ENCODE results near the gene DGCR2.

Gene DGCR2

GRCh38 chr22:19151329-19152191, 29.3 kb upstream of the DGCR2 start:
- H3K27me3 ChIP-seq (ENCODE audit: control insufficient read depth, insufficient read depth, low read length) = peaks cover 23% of the 10 kb centered on the region
- no peak overlapping the region for H3K9ac ChIP-seq (ENCODE audit: low read length)

GRCh38 chr22:19150482-19151328, 28.5 kb upstream of the DGCR2 start:
- H3K9ac ChIP-seq (ENCODE audit: low read length) = no peak overlapping the region
- no peaks in the 10 kb centered on the region for H3K36me3 ChIP-seq (ENCODE audit: control insufficient read depth, insufficient read depth, low read length)
- H3K4me3 ChIP-seq (ENCODE audit: low read length) = no peak overlapping the region
- no peaks in the 10 kb centered on the region for H3K4me1 ChIP-seq (ENCODE audit: control insufficient read depth, insufficient read depth, low read length)
- no peak overlapping the region for H3K27ac ChIP-seq (ENCODE audit: low read depth, low read length)
- peaks cover 23% of the 10 kb centered on the region for H3K27me3 ChIP-seq (ENCODE audit: control insufficient read depth, insufficient read depth, low read length)

More at GRCh38 chr22:19151329-19152191, 29.3 kb upstream of the DGCR2 start:
- Histone ChIP-seq H3K4me1 (ENCODE audit: control insufficient read depth, insufficient read depth, low read length) (no peaks in the 10 kb centered on the region), H3K36me3 (ENCODE audit: control insufficient read depth, insufficient read depth, low read length) (no peaks in the 10 kb centered on the region), H3K4me3 (ENCODE audit: low read length) (no peak overlapping the region), H3K27ac (ENCODE audit: low read depth, low read length) (no peak overlapping the region)

GRCh38 chr22:19149991-19150390, 27.8 kb upstream of the DGCR2 start, which contains the start of gene GSC2:
Gene GSC2 (minus strand): TSS chr22:19150292. CDS start chr22:19150283, 9 bp downstream.
- Histone ChIP-seq H3K4me1 (ENCODE audit: control insufficient read depth, insufficient read depth, low read length) (no peaks in the 10 kb centered on the region), H3K27ac (ENCODE audit: low read depth, low read length) (no peak within 1 kb of the TSS), H3K27me3 (ENCODE audit: control insufficient read depth, insufficient read depth, low read length) (peaks cover 23% of the 10 kb centered on the region), H3K36me3 (ENCODE audit: control insufficient read depth, insufficient read depth, low read length) (no peaks in the 10 kb centered on the region), H3K9ac (ENCODE audit: low read length) (no peak within 1 kb of the TSS), H3K4me3 (ENCODE audit: low read length) (no peak within 1 kb of the TSS)

- H3K36me3 ChIP-seq (ENCODE audit: control insufficient read depth, insufficient read depth, low read length) = no peaks in the 10 kb centered on the region
- H3K27ac ChIP-seq (ENCODE audit: low read depth, low read length) = no peak overlapping the region
- no peak overlapping the region for H3K4me3 ChIP-seq (ENCODE audit: low read length)
- no peak overlapping the region for H3K9ac ChIP-seq (ENCODE audit: low read length)
- H3K27me3 ChIP-seq (ENCODE audit: control insufficient read depth, insufficient read depth, low read length) = peaks cover 23% of the 10 kb centered on the region
- no peaks in the 10 kb centered on the region for H3K4me1 ChIP-seq (ENCODE audit: control insufficient read depth, insufficient read depth, low read length)
Observed at GRCh38 chr22:19149047-19149883, 27.1 kb upstream of the DGCR2 start.

- Histone ChIP-seq H3K9ac (ENCODE audit: low read length) (no peak overlapping the region), H3K4me1 (ENCODE audit: control insufficient read depth, insufficient read depth, low read length) (no peaks in the 10 kb centered on the region), H3K36me3 (ENCODE audit: control insufficient read depth, insufficient read depth, low read length) (no peaks in the 10 kb centered on the region), H3K4me3 (ENCODE audit: low read length) (no peak overlapping the region), H3K27ac (ENCODE audit: low read depth, low read length) (no peak overlapping the region), H3K27me3 (ENCODE audit: control insufficient read depth, insufficient read depth, low read length) (peaks cover 23% of the 10 kb centered on the region)
Observed at GRCh38 chr22:19148417-19149046, 26.3 kb upstream of the DGCR2 start.

GRCh38 chr22:19147195-19147780, 25.1 kb upstream of the DGCR2 start:
- no peaks in the 10 kb centered on the region for H3K4me1 ChIP-seq (ENCODE audit: control insufficient read depth, insufficient read depth, low read length)
- peaks cover 3% of the 10 kb centered on the region for H3K36me3 ChIP-seq (ENCODE audit: control insufficient read depth, insufficient read depth, low read length)
- peaks cover 19% of the 10 kb centered on the region for H3K27me3 ChIP-seq (ENCODE audit: control insufficient read depth, insufficient read depth, low read length)
- H3K4me3 ChIP-seq (ENCODE audit: low read length) = no peak overlapping the region
- H3K27ac ChIP-seq (ENCODE audit: low read depth, low read length) = no peak overlapping the region
- H3K9ac ChIP-seq (ENCODE audit: low read length) = no peak overlapping the region

GRCh38 chr22:19146215-19146968, 24.2 kb upstream of the DGCR2 start:
- H3K27me3 ChIP-seq (ENCODE audit: control insufficient read depth, insufficient read depth, low read length) = peaks cover 16% of the 10 kb centered on the region
- no peak overlapping the region for H3K9ac ChIP-seq (ENCODE audit: low read length)
- no peaks in the 10 kb centered on the region for H3K4me1 ChIP-seq (ENCODE audit: control insufficient read depth, insufficient read depth, low read length)
- H3K4me3 ChIP-seq (ENCODE audit: low read length) = no peak overlapping the region
- peaks cover 11% of the 10 kb centered on the region for H3K36me3 ChIP-seq (ENCODE audit: control insufficient read depth, insufficient read depth, low read length)
- H3K27ac ChIP-seq (ENCODE audit: low read depth, low read length) = no peak overlapping the region

GRCh38 chr22:19143967-19144400, 21.8 kb upstream of the DGCR2 start:
- peak overlapping the region; percentile 56 for H3K9ac ChIP-seq (ENCODE audit: low read length)
- H3K27me3 ChIP-seq (ENCODE audit: control insufficient read depth, insufficient read depth, low read length) = peaks cover 5% of the 10 kb centered on the region
- peak overlapping the region; percentile 77 for H3K27ac ChIP-seq (ENCODE audit: low read depth, low read length)
- H3K4me1 ChIP-seq (ENCODE audit: control insufficient read depth, insufficient read depth, low read length) = no peaks in the 10 kb centered on the region
- peaks cover 29% of the 10 kb centered on the region for H3K36me3 ChIP-seq (ENCODE audit: control insufficient read depth, insufficient read depth, low read length)
- peak overlapping the region; percentile 87 for H3K4me3 ChIP-seq (ENCODE audit: low read length)

- no peak overlapping the region for H3K27ac ChIP-seq (ENCODE audit: low read depth, low read length)
- H3K4me1 ChIP-seq (ENCODE audit: control insufficient read depth, insufficient read depth, low read length) = no peaks in the 10 kb centered on the region
- H3K4me3 ChIP-seq (ENCODE audit: low read length) = no peak overlapping the region
Observed at GRCh38 chr22:19143212-19143611, 21.0 kb upstream of the DGCR2 start.

GRCh38 chr22:19142394-19142793, 20.2 kb upstream of the DGCR2 start:
- H3K4me1 ChIP-seq (ENCODE audit: control insufficient read depth, insufficient read depth, low read length) = no peaks in the 10 kb centered on the region
- H3K27me3 ChIP-seq (ENCODE audit: control insufficient read depth, insufficient read depth, low read length) = peaks cover 1% of the 10 kb centered on the region
- no peak overlapping the region for H3K4me3 ChIP-seq (ENCODE audit: low read length)
- H3K36me3 ChIP-seq (ENCODE audit: control insufficient read depth, insufficient read depth, low read length) = peaks cover 41% of the 10 kb centered on the region
- no peak overlapping the region for H3K9ac ChIP-seq (ENCODE audit: low read length)
- H3K27ac ChIP-seq (ENCODE audit: low read depth, low read length) = no peak overlapping the region

More at GRCh38 chr22:19143212-19143611, 21.0 kb upstream of the DGCR2 start:
- Histone ChIP-seq H3K36me3 (ENCODE audit: control insufficient read depth, insufficient read depth, low read length) (peaks cover 33% of the 10 kb centered on the region), H3K9ac (ENCODE audit: low read length) (no peak overlapping the region), H3K27me3 (ENCODE audit: control insufficient read depth, insufficient read depth, low read length) (peaks cover 5% of the 10 kb centered on the region)

- H3K27me3 ChIP-seq (ENCODE audit: control insufficient read depth, insufficient read depth, low read length) = no peaks in the 10 kb centered on the region
- peaks cover 52% of the 10 kb centered on the region for H3K36me3 ChIP-seq (ENCODE audit: control insufficient read depth, insufficient read depth, low read length)
Observed at GRCh38 chr22:19139974-19140373, 17.8 kb upstream of the DGCR2 start.

More at GRCh38 chr22:19139974-19140373, 17.8 kb upstream of the DGCR2 start:
- H3K4me1 ChIP-seq (ENCODE audit: control insufficient read depth, insufficient read depth, low read length) = no peaks in the 10 kb centered on the region
- H3K27ac ChIP-seq (ENCODE audit: low read depth, low read length) = no peak overlapping the region
- H3K4me3 ChIP-seq (ENCODE audit: low read length) = no peak overlapping the region
- no peak overlapping the region for H3K9ac ChIP-seq (ENCODE audit: low read length)

All from rectal smooth muscle tissue (tissue), 1 donor.